Mucosa of descending colon (tissue), 3 donors: ENCODE data around the gene CTU2. TPM values are rescaled to one million over a fixed set of nuclear protein-coding genes. Genes with fewer than 3 reads are reported as not detected.

Source experiments
- ATAC-seq: fragments of 200-7000 bp; cut with Tn5 transposase; one replicate; pipeline ENCODE4 v1.9.1; 2020; ENCODE audit warnings: mild to moderate bottlenecking, moderate library complexity
- DNase-seq, 3 donors: peaks; one replicate each; pipeline ENCODE4 v3.0.0-alpha.2; 2020
- H3K36me3 ChIP-seq: fragments of 200-600 bp; one replicate; pipeline ENCODE4 v1.8.0; 2021; ENCODE audit warnings: low read depth, mild to moderate bottlenecking
- H3K4me1 ChIP-seq: fragments of 200-600 bp; one replicate; pipeline ENCODE4 v1.8.0; 2021; ENCODE audit warnings: low read depth, mild to moderate bottlenecking
- H3K4me3 ChIP-seq: fragments of 200-600 bp; one replicate; pipeline ENCODE4 v1.8.0; 2021; ENCODE audit warnings: mild to moderate bottlenecking
- H3K9me3 ChIP-seq: fragments of 200-600 bp; one replicate; pipeline ENCODE4 v1.8.0; 2021; ENCODE audit warnings: mild to moderate bottlenecking
- CTCF ChIP-seq: fragments of 200-600 bp; IDR thresholded peaks from one replicate; pipeline ENCODE4 v1.8.0; 2022; ENCODE audit warnings: antibody characterized with exemption, mild to moderate bottlenecking
- intact Hi-C, 2 donors: fragments of 100-400 bp; cut with DNase I in 1 of 2; cut with micrococcal nuclease in 1 of 2; formaldehyde crosslinking; loops; one replicate each; pipeline versions ENCODE4 v1.11.0 to v1.11.1; 2022; cut with DNase I, micrococcal nuclease
- total RNA-seq, 3 donors: library from RNA; stranded (reverse); fragmentation: NEBNext Ultra II Directional in 2 of 3; extraction: Animal tissue kit (Norgen Biotek cat#: 25700) in 2 of 3; gene quantifications; one replicate each; pipeline versions ENCODE4 v1.2.1 to v1.2.4, GENCODE V29; 2021 to 2023
- donor health status: DM: no; HTN: no; CAD: no; lungs with moderate emphysema.
- donor health status: DM: no; HTN: no; CAD: no.
- donor health status: DM: no; HTN: yes; CAD: no.

Gene CTU2
- total RNA-seq, 3 donors from 2014 or later, result 9.6 to 16.1 (median 13.6) TPM

GRCh38 chr16:88752386-88753002 lies 46.2 kb downstream of the CTU2 start:
- H3K9me3 ChIP-seq, result no peaks in the 10 kb centered on the region
- no peaks in the 10 kb centered on the region for H3K36me3 ChIP-seq
- DNase-seq (no peak), ATAC-seq (no peak)
- intact Hi-C loops, result no loop called here
- no peak overlapping the region for H3K4me3 ChIP-seq
- no peaks in the 10 kb centered on the region for H3K4me1 ChIP-seq
- no peak for TF ChIP-seq CTCF

DNA sequence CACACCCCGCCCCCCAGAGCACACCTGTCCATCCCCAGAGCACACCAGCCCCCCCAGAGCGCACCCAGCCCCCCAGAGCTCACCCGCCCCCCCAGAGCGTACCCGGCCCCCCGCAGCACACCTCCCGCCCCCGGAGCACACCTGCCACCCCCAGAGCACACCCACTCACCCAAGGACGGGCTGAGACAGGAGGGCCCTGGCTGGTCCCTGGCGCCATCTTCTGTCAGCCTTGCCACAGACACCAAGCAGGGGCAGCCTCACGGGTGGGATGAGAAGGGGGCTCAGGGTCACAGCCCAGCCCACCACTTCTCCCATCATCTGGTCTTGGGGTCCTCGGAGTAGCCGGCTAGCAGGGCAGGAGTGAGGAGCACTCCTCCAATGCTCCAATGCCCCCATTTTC lies 46.9 kb downstream of the CTU2 start:
- DNase-seq (no peak), ATAC-seq (no peak)
- intact Hi-C loops, result no loop called here
- H3K4me3 ChIP-seq, result no peak overlapping the region
- H3K9me3 ChIP-seq, result no peaks in the 10 kb centered on the region
- H3K36me3 ChIP-seq, result no peaks in the 10 kb centered on the region
- no peaks in the 10 kb centered on the region for H3K4me1 ChIP-seq
- no peak for TF ChIP-seq CTCF

GRCh38 chr16:88753602-88754001 lies 47.3 kb downstream of the CTU2 start:
- ATAC-seq, result no peak

DNA sequence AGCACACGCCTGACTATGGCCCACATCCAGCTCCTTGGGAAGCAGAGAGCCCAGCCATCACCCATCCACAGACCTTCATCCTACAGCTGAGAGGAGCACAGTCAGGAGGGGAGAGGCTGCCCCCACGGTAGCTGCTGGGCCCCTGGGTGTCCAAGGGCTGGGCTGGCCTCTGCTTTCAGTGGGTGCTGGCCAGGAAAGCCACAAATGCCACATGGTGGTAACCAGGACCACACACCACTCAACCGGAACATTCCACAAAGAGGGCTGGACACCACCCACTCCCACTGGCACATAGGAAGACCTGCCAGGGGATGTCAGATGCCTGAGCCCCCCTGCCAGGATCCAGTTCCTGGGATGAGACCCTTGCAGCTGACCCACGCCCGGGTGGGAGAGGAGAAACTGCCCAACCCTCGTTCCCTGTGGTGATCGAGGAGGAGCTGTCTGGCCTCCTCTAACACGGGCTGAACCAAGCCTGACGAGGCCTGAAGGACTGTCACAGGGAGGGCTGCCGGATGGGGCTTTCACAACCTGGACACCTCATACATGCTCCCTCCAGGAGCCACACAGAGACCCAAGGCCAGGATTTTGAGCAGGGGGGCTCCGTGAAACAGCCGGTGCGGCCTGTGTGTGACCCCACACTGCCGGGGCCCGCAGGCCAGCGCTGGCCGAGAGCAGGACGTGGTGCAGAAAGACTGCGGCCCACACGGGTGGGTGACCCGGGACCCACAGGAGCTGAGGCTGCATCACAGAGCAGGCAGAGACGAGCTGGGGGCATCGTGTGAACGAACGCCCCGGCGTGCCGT lies 48.0 kb downstream of the CTU2 start:
- H3K36me3 ChIP-seq, result no peaks in the 10 kb centered on the region
- H3K9me3 ChIP-seq, result no peaks in the 10 kb centered on the region
- ATAC-seq (no peak), DNase-seq (no peak)
- H3K4me1 ChIP-seq, result peaks cover 6% of the 10 kb centered on the region
- H3K4me3 ChIP-seq, result no peak overlapping the region
- no peak for TF ChIP-seq CTCF
- intact Hi-C loops, result no loop called here

More at GRCh38 chr16:88753602-88754001, 47.3 kb downstream of the CTU2 start:
- no peak overlapping the region for H3K4me3 ChIP-seq
- no peaks in the 10 kb centered on the region for H3K9me3 ChIP-seq
- H3K36me3 ChIP-seq, result no peaks in the 10 kb centered on the region
- no peak for TF ChIP-seq CTCF
- intact Hi-C loops, result no loop called here
- DNase-seq, result no peak
- H3K4me1 ChIP-seq, result no peaks in the 10 kb centered on the region

DNA sequence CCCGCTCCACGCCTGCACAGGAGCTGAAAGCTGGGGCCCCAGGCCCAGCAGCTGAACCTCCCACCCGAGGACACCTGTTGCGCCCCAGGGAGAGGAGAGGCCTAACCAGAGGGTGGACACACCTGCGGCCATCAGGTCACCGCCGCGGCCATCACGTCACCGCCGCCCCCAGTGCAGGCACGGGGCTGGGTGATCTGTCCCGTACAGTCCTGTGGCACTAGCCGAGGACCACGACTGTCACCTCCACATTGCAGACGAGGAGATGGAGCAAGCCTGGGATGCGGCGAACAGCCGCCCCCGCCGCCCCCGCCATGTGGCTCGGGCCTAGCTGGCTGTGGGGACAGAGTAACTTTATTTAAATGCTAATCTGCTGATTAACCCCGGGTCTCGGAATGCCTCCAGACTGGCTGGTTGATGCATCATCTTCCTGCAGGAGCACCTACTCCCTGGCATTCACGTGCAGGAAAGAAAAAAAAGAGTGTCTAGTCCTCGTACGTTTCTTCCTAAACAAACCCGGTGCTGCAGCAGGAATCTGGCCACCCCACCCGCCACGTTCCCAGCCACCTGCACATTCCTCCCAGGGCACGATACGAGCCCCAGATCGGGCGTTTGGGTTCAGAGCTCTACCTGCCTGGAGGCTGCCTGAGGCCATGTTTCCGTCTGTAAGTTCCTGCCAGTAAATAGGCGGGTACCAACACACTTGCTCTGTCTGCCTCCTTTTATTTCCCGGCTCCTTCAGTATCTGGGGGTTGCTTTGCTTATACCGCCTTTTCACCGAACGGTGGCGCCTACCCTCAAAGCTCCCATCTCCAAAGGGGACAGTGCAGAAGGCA lies 48.8 kb downstream of the CTU2 start:
- peak; percentile 49 for ATAC-seq
- no peak overlapping the region for H3K4me3 ChIP-seq
- no peaks in the 10 kb centered on the region for H3K36me3 ChIP-seq
- no peaks in the 10 kb centered on the region for H3K9me3 ChIP-seq
- no peak for TF ChIP-seq CTCF
- H3K4me1 ChIP-seq, result peaks cover 14% of the 10 kb centered on the region
- intact Hi-C loops, result no loop called here
- no peak for DNase-seq
